IMR-90 (cell line): Measurements from ENCODE around the gene GPR39. TPM values are rescaled to one million over a fixed set of nuclear protein-coding genes. Genes with fewer than 3 reads are reported as not detected.

Experiments used
- ATAC-seq: fragments of 200-7000 bp; cut with Tn5 transposase; 2 replicates; pipeline ENCODE4 v1.9.1; 2020; ENCODE audit warnings: low read depth, mild to moderate bottlenecking, moderate library complexity
- BruUV-seq: library from RNA; stranded (reverse); fragments of 400-500 nt; replicated peaks from 2 replicates; lab custom pipeline; 2021; lab: Mats Ljungman, UMichigan
- CTCF ChIA-PET: fragments of 300-600 bp; formaldehyde crosslinking; extraction: SDS; loops from one replicate; lab custom pipeline; 2021; ENCODE audit warnings: antibody characterized with exemption; lab: Yijun Ruan, JAX
- POLR2A ChIA-PET: fragments of 300-600 bp; sonication (Branson Sonifier 250); formaldehyde crosslinking; loops from one replicate; lab custom pipeline; 2022; ENCODE audit warnings: antibody characterized with exemption; ENCODE audit not compliant: unreplicated experiment; lab: Charles Lee
- DNase-seq: peaks from one replicate; pipeline ENCODE4 v3.0.0; 2013
- H2AFZ ChIP-seq: replicated peaks from 2 replicates; pipeline ENCODE3; 2013; ENCODE audit warnings: low read length, mild to moderate bottlenecking; ENCODE audit not compliant: poor library complexity
- H2AK5ac ChIP-seq: 2 replicates; pipeline ENCODE4 v1.6.1; 2013; ENCODE audit warnings: low read depth, low read length, inconsistent platforms
- H2AK9ac ChIP-seq: replicated peaks from 2 replicates; pipeline ENCODE3; 2013; ENCODE audit warnings: mild to moderate bottlenecking, low read depth, low read length, moderate library complexity; ENCODE audit not compliant: poor library complexity
- H2BK120ac ChIP-seq: 2 replicates; pipeline ENCODE4 v1.6.1; 2013; ENCODE audit warnings: low read depth, low read length, inconsistent platforms
- H2BK15ac ChIP-seq: 3 replicates; pipeline ENCODE4 v1.6.1; 2013; ENCODE audit warnings: low read depth, low read length, inconsistent platforms
- H2BK20ac ChIP-seq: 2 replicates; pipeline ENCODE4 v1.6.1; 2013; ENCODE audit warnings: low read depth, mild to moderate bottlenecking, inconsistent platforms, low read length, moderate library complexity
- H2BK5ac ChIP-seq: 2 replicates; pipeline ENCODE4 v1.6.1; 2013; ENCODE audit warnings: mild to moderate bottlenecking, low read depth, low read length, inconsistent platforms; ENCODE audit not compliant: poor library complexity, severe bottlenecking
- H3K14ac ChIP-seq: replicated peaks from 2 replicates; pipeline ENCODE4 v1.6.1; 2013; ENCODE audit warnings: low read depth, low read length, inconsistent platforms
- H3K18ac ChIP-seq: 2 replicates; pipeline ENCODE4 v1.6.1; 2013; ENCODE audit warnings: low read depth, low read length, control low read depth
- H3K23ac ChIP-seq: 2 replicates; pipeline ENCODE4 v1.6.1; 2013; ENCODE audit warnings: low read depth, low read length, inconsistent platforms
- H3K27ac ChIP-seq: 2 replicates; pipeline ENCODE4 v1.5.1; 2013; ENCODE audit warnings: mild to moderate bottlenecking, control low read depth, low read length; ENCODE audit not compliant: insufficient read depth
- H3K27me3 ChIP-seq: 2 replicates; pipeline ENCODE4 v1.6.1; 2013; ENCODE audit warnings: low read length; ENCODE audit not compliant: control insufficient read depth, insufficient read depth
- H3K36me3 ChIP-seq: 2 replicates; pipeline ENCODE4 v1.6.1; 2013; ENCODE audit warnings: low read length, mixed read lengths; ENCODE audit not compliant: control insufficient read depth, insufficient read depth
- H3K4ac ChIP-seq: 2 replicates; pipeline ENCODE4 v1.6.1; 2013; ENCODE audit warnings: low read depth, low read length, inconsistent platforms
- H3K4me1 ChIP-seq: 2 replicates; pipeline ENCODE4 v1.6.1; 2013; ENCODE audit warnings: low read length, mixed read lengths; ENCODE audit not compliant: control insufficient read depth, insufficient read depth
- H3K4me2 ChIP-seq: 2 replicates; pipeline ENCODE4 v1.6.1; 2013; ENCODE audit warnings: low read depth, mild to moderate bottlenecking, control low read depth, low read length, moderate library complexity
- H3K4me3 ChIP-seq: 2 replicates; pipeline ENCODE4 v1.5.1; 2013; ENCODE audit warnings: low read depth, mild to moderate bottlenecking, control low read depth, low read length, moderate library complexity; ENCODE audit not compliant: insufficient read depth
- H3K56ac ChIP-seq: 2 replicates; pipeline ENCODE4 v1.6.1; 2013; ENCODE audit warnings: low read length, inconsistent platforms; ENCODE audit not compliant: insufficient read depth; ENCODE audit errors: extremely low read depth
- H3K79me1 ChIP-seq, 2 experiments: 2 replicates each; pipeline ENCODE4 v1.6.1; 2013; ENCODE audit warnings: low read length in 2 of 2, inconsistent platforms in 1 of 2, low read depth in 1 of 2
- H3K9ac ChIP-seq: 2 replicates; pipeline ENCODE4 v1.6.1; 2013; ENCODE audit warnings: low read depth, low read length, control low read depth
- H3K9me1 ChIP-seq: 2 replicates; pipeline ENCODE4 v1.6.1; 2013; ENCODE audit warnings: low read length, inconsistent platforms; ENCODE audit not compliant: insufficient read depth
- H3K9me3 ChIP-seq: 2 replicates; pipeline ENCODE4 v1.6.1; 2013; ENCODE audit warnings: low read length; ENCODE audit not compliant: control insufficient read depth, insufficient read depth
- H4K20me1 ChIP-seq: 2 replicates; pipeline ENCODE4 v1.6.1; 2013; ENCODE audit warnings: low read length, inconsistent platforms; ENCODE audit not compliant: insufficient read depth
- H4K5ac ChIP-seq: 2 replicates; pipeline ENCODE4 v1.6.1; 2013; ENCODE audit warnings: mild to moderate bottlenecking, low read depth, low read length, control low read depth
- H4K8ac ChIP-seq, 2 experiments: 2 replicates each; pipeline ENCODE4 v1.6.1; 2013; ENCODE audit warnings: low read depth in 2 of 2, low read length in 2 of 2, control low read depth in 1 of 2, inconsistent platforms in 1 of 2
- H4K91ac ChIP-seq: 2 replicates; pipeline ENCODE4 v1.6.1; 2013; ENCODE audit warnings: low read depth, low read length, inconsistent platforms; ENCODE audit not compliant: insufficient read depth
- BHLHE40 ChIP-seq: fragments of 150-350 bp; IDR thresholded peaks from 2 replicates; pipeline ENCODE4 v1.6.1; 2016; ENCODE audit warnings: mild to moderate bottlenecking, low read depth, low read length
- CEBPB ChIP-seq: IDR thresholded peaks from 2 replicates; pipeline ENCODE4 v1.6.1; 2012; ENCODE audit warnings: low read depth, low read length, improper control_type of control experiment
- CHD1 ChIP-seq: IDR thresholded peaks from 2 replicates; pipeline ENCODE4 v1.6.1; 2012; ENCODE audit warnings: low read depth, low read length, improper control_type of control experiment
- CTCF ChIP-seq: conservative IDR thresholded peaks from 2 replicates; pipeline ENCODE4 v1.5.1; 2012; ENCODE audit warnings: mild to moderate bottlenecking, low read depth, low read length, improper control_type of control experiment
- FOS ChIP-seq: fragments of 150-350 bp; IDR thresholded peaks from 2 replicates; pipeline ENCODE4 v1.6.1; 2016; ENCODE audit warnings: low read depth, low read length
- MAFK ChIP-seq: IDR thresholded peaks from 2 replicates; pipeline ENCODE4 v1.6.1; 2012; ENCODE audit warnings: low read depth, low read length, improper control_type of control experiment
- MAZ ChIP-seq: IDR thresholded peaks from 2 replicates; pipeline ENCODE4 v1.6.1; 2012; ENCODE audit warnings: low read depth, mild to moderate bottlenecking, low read length, improper control_type of control experiment, moderate library complexity, borderline replicate concordance
- MXI1 ChIP-seq: IDR thresholded peaks from 2 replicates; pipeline ENCODE4 v1.6.1; 2012; ENCODE audit warnings: low read depth, mild to moderate bottlenecking, low read length, moderate library complexity, borderline replicate concordance
- NFE2L2 ChIP-seq: fragments of 150-350 bp; IDR thresholded peaks from 2 replicates; pipeline ENCODE4 v1.6.1; 2016; ENCODE audit warnings: low read depth, mild to moderate bottlenecking, low read length
- POLR2A ChIP-seq: IDR thresholded peaks from 2 replicates; pipeline ENCODE4 v1.6.1; 2012; ENCODE audit warnings: mild to moderate bottlenecking, low read depth, low read length
- RAD21 ChIP-seq: IDR thresholded peaks from 2 replicates; pipeline ENCODE4 v1.6.1; 2012; ENCODE audit warnings: low read length, improper control_type of control experiment
- RCOR1 ChIP-seq: IDR thresholded peaks from 2 replicates; pipeline ENCODE4 v1.6.1; 2012; ENCODE audit warnings: mild to moderate bottlenecking, low read length, improper control_type of control experiment; ENCODE audit not compliant: insufficient replicate concordance
- RFX5 ChIP-seq: IDR thresholded peaks from 2 replicates; pipeline ENCODE4 v1.8.0; 2012; ENCODE audit warnings: low read depth, mild to moderate bottlenecking, low read length, moderate library complexity
- SMC3 ChIP-seq: fragments of 150-350 bp; IDR thresholded peaks from 2 replicates; pipeline ENCODE4 v1.6.1; 2016; ENCODE audit warnings: low read depth, mild to moderate bottlenecking, antibody characterized with exemption, low read length, moderate library complexity
- USF2 ChIP-seq: fragments of 150-350 bp; IDR thresholded peaks from 2 replicates; pipeline ENCODE4 v1.6.1; 2017; ENCODE audit warnings: mild to moderate bottlenecking, antibody characterized with exemption, low read length, low read depth
- WGBS, 2 experiments: methylation state at CpG; one replicate each; pipeline versions ENCODE4 v1.1.5 to v1.1.7; 2013; ENCODE audit warnings: missing lambda C conversion rate in 2 of 2; ENCODE audit not compliant: insufficient read length in 1 of 2; ENCODE audit errors: extremely low coverage in 2 of 2; 5-methylcytosine and 5-hydroxymethylcytosine counted together
- dilution Hi-C: fragments of 300-500 bp; cut with HindIII; formaldehyde crosslinking; loops from one replicate; pipeline ENCODE4 v1.14.3; 2018; ENCODE audit warnings: low sequenced_read_pairs; ENCODE audit not compliant: unreplicated experiment
- in situ Hi-C: fragments of 300-500 bp; cut with MboI; formaldehyde crosslinking; loops from 3 replicates; pipeline ENCODE4 v1.14.3; 2019; ENCODE audit warnings: low sequenced_read_pairs, inconsistent platforms, mixed read lengths
- intact Hi-C: fragments of 100-400 bp; cut with micrococcal nuclease; formaldehyde crosslinking; loops from 2 replicates; pipeline ENCODE4 v1.10.0; 2022
- polyA plus RNA-seq, 3 experiments: library from polyadenylated mRNA; depleted of rRNA; stranded (reverse); fragments of >200 nt; gene quantifications; 2 replicates each; pipeline ENCODE4 v1.2.3, GENCODE V29; 2012; ENCODE audit warnings: low replicate concordance in 1 of 3
- total RNA-seq: library from RNA; depleted of rRNA; stranded (reverse); fragments of >200 nt; gene quantifications from 2 replicates; pipeline ENCODE4 v1.2.3, GENCODE V29; 2012
- TF ChIP-seq, protein P1 (sequence below): fragments of 150-350 bp; IDR thresholded peaks from 2 replicates; pipeline ENCODE4 v1.6.1; 2016; ENCODE audit warnings: low read depth, mild to moderate bottlenecking, low read length, moderate library complexity, borderline replicate concordance

The GPR39 gene
- total and polyA plus RNA-seq, 2 of the 4 experiments (the other 2 are of a cell fraction): 4.4 to 9.0 TPM

GRCh38 chr2:132642415-132642814 lies 225.8 kb downstream of the GPR39 start:
- no peak for DNase-seq
- Histone ChIP-seq H2AK5ac (no peak overlapping the region), H3K9me3 (no peaks in the 10 kb centered on the region), H3K36me3 (peaks cover 19% of the 10 kb centered on the region), H3K4me3 (no peak overlapping the region), H2BK20ac (no peak overlapping the region), H3K4me2 (no peak overlapping the region), H3K4ac (no peak overlapping the region), H3K14ac (no peak overlapping the region), H3K27ac (no peak overlapping the region), H3K79me1 (peaks cover 8 to 30% of the 10 kb centered on the region in 2 experiments; a peak in 2 of 4 replicates), H4K20me1 (no peaks in the 10 kb centered on the region; the same call in 1 of the 2 replicates), H3K9ac (no peak overlapping the region), H4K8ac (no peak overlapping the region), H4K5ac (no peak overlapping the region), H2BK15ac (no peak overlapping the region), H3K27me3 (no peaks in the 10 kb centered on the region), H4K91ac (no peak overlapping the region), H3K56ac (no peak overlapping the region), H2AK9ac (no peak overlapping the region), H3K18ac (no peak overlapping the region), H3K4me1 (peaks cover 6% of the 10 kb centered on the region; the same call in 1 of the 2 replicates), H2BK5ac (no peak overlapping the region), H2BK120ac (no peak overlapping the region), H2AFZ (no peak overlapping the region), H3K23ac (no peak overlapping the region), H3K9me1 (peaks cover 15% of the 10 kb centered on the region)
- WGBS, 2 experiments: no CpG with 5 or more reads among the region's 2 CpGs
- POLR2A ChIA-PET: no interaction called here
- ATAC-seq: no peak
- CTCF ChIA-PET: interaction anchor here (1.4 kb wide), 1 partner anchor 9 kb away, joined by 3 read pairs; no protein-coding TSS in a partner anchor
- dilution Hi-C loops: no loop called here
- in situ Hi-C loops: no loop called here
- TF ChIP-seq CEBPB: no peak
- TF ChIP-seq MAFK: no peak
- no peak for TF ChIP-seq POLR2A
- no peak for TF ChIP-seq USF2
- no peak for TF ChIP-seq MXI1
- TF ChIP-seq RFX5: no peak
- no peak for TF ChIP-seq FOS
- no peak for TF ChIP-seq RCOR1
- TF ChIP-seq SMC3: no peak
- TF ChIP-seq BHLHE40: no peak
- no peak for TF ChIP-seq NFE2L2
- TF ChIP-seq, protein P1, sequence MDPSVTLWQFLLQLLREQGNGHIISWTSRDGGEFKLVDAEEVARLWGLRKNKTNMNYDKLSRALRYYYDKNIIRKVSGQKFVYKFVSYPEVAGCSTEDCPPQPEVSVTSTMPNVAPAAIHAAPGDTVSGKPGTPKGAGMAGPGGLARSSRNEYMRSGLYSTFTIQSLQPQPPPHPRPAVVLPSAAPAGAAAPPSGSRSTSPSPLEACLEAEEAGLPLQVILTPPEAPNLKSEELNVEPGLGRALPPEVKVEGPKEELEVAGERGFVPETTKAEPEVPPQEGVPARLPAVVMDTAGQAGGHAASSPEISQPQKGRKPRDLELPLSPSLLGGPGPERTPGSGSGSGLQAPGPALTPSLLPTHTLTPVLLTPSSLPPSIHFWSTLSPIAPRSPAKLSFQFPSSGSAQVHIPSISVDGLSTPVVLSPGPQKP: no peak
- TF ChIP-seq CTCF: no peak
- no peak for TF ChIP-seq MAZ
- TF ChIP-seq RAD21: no peak
- TF ChIP-seq CHD1: no peak
- intact Hi-C loops: loop anchor here (10.0 kb wide), 1 partner anchor 362 kb away; no protein-coding TSS in a partner anchor
- no TSS peak for BruUV-seq
